Measurements from ENCODE around the gene CRB1.

The CRB1 gene

DNA sequence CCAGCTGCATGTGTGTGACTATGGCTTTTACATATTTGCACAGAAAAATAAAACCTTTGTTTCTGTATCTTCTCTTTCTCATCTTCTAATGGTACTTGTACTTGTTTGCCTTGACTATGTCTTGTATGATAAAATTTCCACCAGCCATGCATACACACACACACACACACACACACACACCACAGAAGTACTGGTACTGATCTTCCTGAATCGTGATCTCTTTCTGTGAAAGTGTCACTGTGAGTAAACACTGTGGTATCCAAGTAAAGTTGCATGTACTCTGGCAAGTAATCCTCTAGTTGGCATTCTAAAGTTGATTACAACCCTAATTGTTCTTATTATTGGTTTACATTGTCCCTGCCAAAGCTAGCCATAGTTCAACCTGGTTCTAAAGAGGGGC, 176.7 kb downstream of the CRB1 start:
- Histone ChIP-seq H3K18ac (ENCODE audit: low read length) (no peak overlapping the region), H3K79me2 (ENCODE audit: control insufficient read depth, insufficient read depth, low read length, poor library complexity) (no peaks in the 10 kb centered on the region), H4K91ac (ENCODE audit: low read depth, low read length) (no peak overlapping the region), H2AFZ (ENCODE audit: insufficient read depth, low read length, poor library complexity) (no peak overlapping the region), H3K4ac (ENCODE audit: low read depth, low read length) (no peak overlapping the region), H3K27ac (ENCODE audit: low read depth, low read length) (no peak overlapping the region), H2BK12ac (ENCODE audit: low read length) (no peak overlapping the region), H2BK120ac (ENCODE audit: insufficient read depth, low read length, poor library complexity) (no peak overlapping the region), H3K4me1 (ENCODE audit: control insufficient read depth in 1 of 2, insufficient read depth in 2 of 2, low read length in 2 of 2) (peaks cover 0 to 6% of the 10 kb centered on the region in 2 experiments), H3K4me2 (ENCODE audit: low read length) (no peak overlapping the region), H3K4me3 (ENCODE audit: low read depth, low read length) (no peak overlapping the region), H3K9ac (ENCODE audit: low read length) (no peak overlapping the region), H2BK5ac (ENCODE audit: low read depth, low read length, poor library complexity) (no peak overlapping the region), H3K14ac (ENCODE audit: low read length) (no peak overlapping the region), H3K9me3 (ENCODE audit: insufficient read depth, low read depth, low read length) (no peaks in the 10 kb centered on the region), H3K23ac (ENCODE audit: low read length) (no peak overlapping the region), H3K79me1 (ENCODE audit: low read length) (no peaks in the 10 kb centered on the region), H4K12ac (ENCODE audit: low read depth, low read length) (no peak overlapping the region), H4K8ac (ENCODE audit: low read depth, low read length) (no peak overlapping the region), H3K36me3 (ENCODE audit: control insufficient read depth in 1 of 2, insufficient read depth in 2 of 2, low read length in 2 of 2) (no peaks in the 10 kb centered on the region), H2AK5ac (ENCODE audit: low read length) (no peak overlapping the region), H3K27me3 (ENCODE audit: insufficient read depth, low read length) (no peaks in the 10 kb centered on the region)
- no CpG with 5 or more reads among the region's 1 CpG for WGBS (ENCODE audit: extremely low coverage, insufficient coverage, insufficient read length)
- DNase-seq = no peak

GRCh38 chr1:197448121-197448779, 180.2 kb downstream of the CRB1 start:
- no peak overlapping the region for H4K91ac ChIP-seq (ENCODE audit: low read depth, low read length)
- H4K12ac ChIP-seq (ENCODE audit: low read depth, low read length) = no peak overlapping the region
- no peaks in the 10 kb centered on the region for H3K4me1 ChIP-seq (ENCODE audit: control insufficient read depth in 1 of 2, insufficient read depth in 2 of 2, low read length in 2 of 2)
- H3K79me2 ChIP-seq (ENCODE audit: control insufficient read depth, insufficient read depth, low read length, poor library complexity) = no peaks in the 10 kb centered on the region
- no peak overlapping the region for H3K9ac ChIP-seq (ENCODE audit: low read length)
- H3K23ac ChIP-seq (ENCODE audit: low read length) = no peak overlapping the region
- no peaks in the 10 kb centered on the region for H3K9me3 ChIP-seq (ENCODE audit: insufficient read depth, low read depth, low read length)
- no peak overlapping the region for H3K4ac ChIP-seq (ENCODE audit: low read depth, low read length)
- no peaks in the 10 kb centered on the region for H3K27me3 ChIP-seq (ENCODE audit: insufficient read depth, low read length)
- H3K79me1 ChIP-seq (ENCODE audit: low read length) = no peaks in the 10 kb centered on the region
- no peak overlapping the region for H3K14ac ChIP-seq (ENCODE audit: low read length)
- no peak overlapping the region for H2BK120ac ChIP-seq (ENCODE audit: insufficient read depth, low read length, poor library complexity)
- no peak for DNase-seq
- WGBS (ENCODE audit: extremely low coverage, insufficient coverage, insufficient read length) = no CpG with 5 or more reads among the region's 2 CpGs
- H4K8ac ChIP-seq (ENCODE audit: low read depth, low read length) = no peak overlapping the region
- H2BK5ac ChIP-seq (ENCODE audit: low read depth, low read length, poor library complexity) = no peak overlapping the region
- H3K18ac ChIP-seq (ENCODE audit: low read length) = no peak overlapping the region
- no peak overlapping the region for H3K4me2 ChIP-seq (ENCODE audit: low read length)
- no peak overlapping the region for H2BK12ac ChIP-seq (ENCODE audit: low read length)
- H3K4me3 ChIP-seq (ENCODE audit: low read depth, low read length) = no peak overlapping the region
- H3K36me3 ChIP-seq (ENCODE audit: control insufficient read depth in 1 of 2, insufficient read depth in 2 of 2, low read length in 2 of 2) = no peaks in the 10 kb centered on the region
- no peak overlapping the region for H2AK5ac ChIP-seq (ENCODE audit: low read length)
- no peak overlapping the region for H3K27ac ChIP-seq (ENCODE audit: low read depth, low read length)
- no peak overlapping the region for H2AFZ ChIP-seq (ENCODE audit: insufficient read depth, low read length, poor library complexity)

- Histone ChIP-seq H2BK5ac (ENCODE audit: low read depth, low read length, poor library complexity) (no peak overlapping the region), H2BK120ac (ENCODE audit: insufficient read depth, low read length, poor library complexity) (no peak overlapping the region), H3K23ac (ENCODE audit: low read length) (no peak overlapping the region), H3K4me2 (ENCODE audit: low read length) (no peak overlapping the region), H3K79me1 (ENCODE audit: low read length) (no peaks in the 10 kb centered on the region), H3K4me3 (ENCODE audit: low read depth, low read length) (no peak overlapping the region), H4K12ac (ENCODE audit: low read depth, low read length) (no peak overlapping the region), H3K14ac (ENCODE audit: low read length) (no peak overlapping the region), H3K9ac (ENCODE audit: low read length) (no peak overlapping the region), H3K27me3 (ENCODE audit: insufficient read depth, low read length) (no peaks in the 10 kb centered on the region), H3K4me1 (ENCODE audit: control insufficient read depth in 1 of 2, insufficient read depth in 2 of 2, low read length in 2 of 2) (no peaks in the 10 kb centered on the region), H4K8ac (ENCODE audit: low read depth, low read length) (no peak overlapping the region), H2AK5ac (ENCODE audit: low read length) (no peak overlapping the region), H4K91ac (ENCODE audit: low read depth, low read length) (no peak overlapping the region), H2BK12ac (ENCODE audit: low read length) (no peak overlapping the region), H3K79me2 (ENCODE audit: control insufficient read depth, insufficient read depth, low read length, poor library complexity) (no peaks in the 10 kb centered on the region), H3K9me3 (ENCODE audit: insufficient read depth, low read depth, low read length) (no peaks in the 10 kb centered on the region), H3K27ac (ENCODE audit: low read depth, low read length) (no peak overlapping the region), H3K18ac (ENCODE audit: low read length) (no peak overlapping the region), H3K4ac (ENCODE audit: low read depth, low read length) (no peak overlapping the region), H3K36me3 (ENCODE audit: control insufficient read depth in 1 of 2, insufficient read depth in 2 of 2, low read length in 2 of 2) (no peaks in the 10 kb centered on the region), H2AFZ (ENCODE audit: insufficient read depth, low read length, poor library complexity) (no peak overlapping the region)
- no CpG with 5 or more reads among the region's 5 CpGs for WGBS (ENCODE audit: extremely low coverage, insufficient coverage, insufficient read length)
- no peak for DNase-seq
These were observed 183.3 kb downstream of the CRB1 start for GRCh38 chr1:197451381-197451780.

- Histone ChIP-seq H3K9me3 (ENCODE audit: insufficient read depth, low read depth, low read length) (no peaks in the 10 kb centered on the region), H3K79me1 (ENCODE audit: low read length) (no peaks in the 10 kb centered on the region), H4K8ac (ENCODE audit: low read depth, low read length) (no peak overlapping the region), H2AFZ (ENCODE audit: insufficient read depth, low read length, poor library complexity) (no peak overlapping the region), H2BK5ac (ENCODE audit: low read depth, low read length, poor library complexity) (no peak overlapping the region), H4K12ac (ENCODE audit: low read depth, low read length) (no peak overlapping the region), H3K4me3 (ENCODE audit: low read depth, low read length) (no peak overlapping the region), H3K4ac (ENCODE audit: low read depth, low read length) (no peak overlapping the region), H3K36me3 (ENCODE audit: control insufficient read depth in 1 of 2, insufficient read depth in 2 of 2, low read length in 2 of 2) (no peaks in the 10 kb centered on the region), H4K91ac (ENCODE audit: low read depth, low read length) (no peak overlapping the region), H2AK5ac (ENCODE audit: low read length) (no peak overlapping the region), H2BK12ac (ENCODE audit: low read length) (no peak overlapping the region), H3K4me1 (ENCODE audit: control insufficient read depth in 1 of 2, insufficient read depth in 2 of 2, low read length in 2 of 2) (no peaks in the 10 kb centered on the region), H3K14ac (ENCODE audit: low read length) (no peak overlapping the region), H3K23ac (ENCODE audit: low read length) (no peak overlapping the region), H3K18ac (ENCODE audit: low read length) (no peak overlapping the region), H3K79me2 (ENCODE audit: control insufficient read depth, insufficient read depth, low read length, poor library complexity) (no peaks in the 10 kb centered on the region), H3K4me2 (ENCODE audit: low read length) (no peak overlapping the region), H3K27ac (ENCODE audit: low read depth, low read length) (no peak overlapping the region), H3K9ac (ENCODE audit: low read length) (no peak overlapping the region), H2BK120ac (ENCODE audit: insufficient read depth, low read length, poor library complexity) (no peak overlapping the region), H3K27me3 (ENCODE audit: insufficient read depth, low read length) (no peaks in the 10 kb centered on the region)
- no peak for DNase-seq
- no CpG with 5 or more reads among the region's 1 CpG for WGBS (ENCODE audit: extremely low coverage, insufficient coverage, insufficient read length)
These were observed 185.5 kb downstream of the CRB1 start for GRCh38 chr1:197453376-197454058.
